Mucosa of gallbladder (tissue), 1 donor: ENCODE measurements around the gene LRRC10B. TPM values are rescaled to one million over a fixed set of nuclear protein-coding genes. Genes with fewer than 3 reads are reported as not detected.

Experiments
- DNase-seq: peaks from one replicate; pipeline ENCODE4 v3.0.0-alpha.2; 2020; ENCODE audit warnings: low spot score
- total RNA-seq: library from RNA; stranded (reverse); gene quantifications from one replicate; pipeline ENCODE4 v1.2.1, GENCODE V29; 2021
- donor health status: DM: no; HTN: no; CAD: no.

Gene LRRC10B
- total RNA-seq, 1 donor from 2014 or later = 0.46 TPM

DNA sequence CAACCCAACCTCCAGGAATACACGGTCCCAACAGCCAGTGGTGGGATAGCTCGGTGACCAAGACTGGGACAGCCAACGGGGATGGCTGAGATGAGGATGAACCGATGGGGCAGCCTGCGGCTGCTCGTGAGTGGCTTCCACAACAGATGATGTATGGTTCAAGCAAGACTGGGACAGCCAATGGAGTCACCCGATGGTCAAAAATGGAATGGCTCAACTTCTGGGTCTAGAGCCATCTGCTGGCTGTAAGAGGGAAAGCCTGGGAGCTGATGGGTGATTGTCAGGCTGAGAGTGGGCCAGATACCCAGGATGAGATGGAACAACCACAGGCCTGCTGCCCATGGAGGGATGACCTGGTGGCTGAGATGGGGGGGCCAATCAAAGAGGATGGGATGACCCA is 36.8 kb downstream of the LRRC10B start:
- no peak for DNase-seq

DNA sequence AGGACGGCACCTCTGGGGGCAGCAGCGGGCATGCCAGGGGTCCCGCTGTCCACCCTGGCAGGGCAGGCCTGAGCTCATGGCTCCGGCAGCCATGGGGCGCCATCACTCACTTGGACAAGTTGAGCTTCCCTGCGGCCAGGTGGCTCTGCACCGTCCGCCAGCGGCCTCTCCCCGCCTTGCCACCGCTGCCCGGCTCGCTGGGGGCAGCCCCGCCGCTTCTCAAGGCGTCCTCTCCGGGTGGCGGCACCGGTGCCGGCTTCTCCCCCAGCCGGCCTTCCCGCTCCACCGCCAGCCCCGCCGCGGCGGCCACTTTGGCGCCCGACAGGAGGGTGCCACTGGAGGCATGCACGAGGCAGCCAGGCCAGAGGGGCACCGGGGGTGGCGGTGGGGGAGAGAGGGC is 37.4 kb downstream of the LRRC10B start:
- no peak for DNase-seq

DNA sequence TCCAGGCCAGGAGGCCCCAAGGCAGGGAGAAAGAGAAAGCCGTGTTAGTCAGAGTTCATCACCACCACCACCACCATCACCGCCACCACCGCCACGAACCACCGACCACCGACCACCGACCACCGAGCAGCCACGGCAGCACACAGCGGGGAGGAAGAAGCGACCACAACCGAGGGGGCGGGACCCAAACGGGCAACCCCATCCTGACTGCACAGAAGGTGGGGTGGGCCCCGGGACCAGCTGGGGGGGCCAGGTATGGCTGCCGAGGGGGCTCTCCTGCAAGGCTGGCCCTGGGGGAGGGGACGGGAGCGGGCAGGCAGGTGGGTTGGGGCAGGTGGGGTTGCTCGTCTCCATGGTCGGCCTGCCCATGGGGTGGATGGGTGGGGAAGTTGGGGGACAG is 38.1 kb downstream of the LRRC10B start:
- DNase-seq = no peak

DNA sequence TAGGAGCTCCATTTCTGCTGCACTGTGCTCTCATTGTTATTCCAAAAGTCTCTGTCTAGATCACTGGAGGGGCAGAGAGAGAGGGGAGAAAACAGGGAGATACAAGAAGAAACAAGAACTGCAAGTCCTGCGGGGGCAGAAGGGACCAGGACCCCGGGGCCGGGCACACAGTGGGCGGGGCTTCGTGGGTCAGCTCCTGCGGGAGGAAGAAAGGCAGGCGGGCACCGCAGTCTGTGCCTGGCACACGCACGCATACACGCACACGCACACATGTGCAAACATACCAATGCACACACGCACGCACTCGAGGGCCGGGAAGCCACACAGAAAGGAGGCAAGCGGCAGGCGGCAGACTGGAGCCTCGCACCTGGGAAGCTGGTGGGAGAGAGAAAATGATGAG is 38.7 kb downstream of the LRRC10B start:
- DNase-seq = no peak

DNA sequence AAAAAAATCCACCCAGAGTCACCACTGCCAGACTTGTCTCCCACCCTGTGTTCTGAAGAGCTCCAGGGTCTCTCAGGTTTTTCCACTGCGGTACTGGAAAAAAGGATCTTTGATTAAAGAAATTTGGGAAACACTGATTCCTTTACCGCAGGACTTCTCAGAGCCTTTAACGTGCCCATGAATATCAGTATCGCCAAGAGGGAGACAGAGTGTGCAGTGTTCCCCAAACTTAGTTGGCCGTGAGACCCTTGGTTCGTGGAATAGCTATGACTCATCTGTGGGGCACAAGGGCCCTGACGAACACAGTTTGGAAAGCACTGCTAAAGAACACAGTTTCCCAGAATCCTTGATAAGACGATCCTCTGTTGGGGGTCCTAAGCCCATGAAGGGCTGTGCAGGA is 40.6 kb downstream of the LRRC10B start:
- DNase-seq = no peak

DNA sequence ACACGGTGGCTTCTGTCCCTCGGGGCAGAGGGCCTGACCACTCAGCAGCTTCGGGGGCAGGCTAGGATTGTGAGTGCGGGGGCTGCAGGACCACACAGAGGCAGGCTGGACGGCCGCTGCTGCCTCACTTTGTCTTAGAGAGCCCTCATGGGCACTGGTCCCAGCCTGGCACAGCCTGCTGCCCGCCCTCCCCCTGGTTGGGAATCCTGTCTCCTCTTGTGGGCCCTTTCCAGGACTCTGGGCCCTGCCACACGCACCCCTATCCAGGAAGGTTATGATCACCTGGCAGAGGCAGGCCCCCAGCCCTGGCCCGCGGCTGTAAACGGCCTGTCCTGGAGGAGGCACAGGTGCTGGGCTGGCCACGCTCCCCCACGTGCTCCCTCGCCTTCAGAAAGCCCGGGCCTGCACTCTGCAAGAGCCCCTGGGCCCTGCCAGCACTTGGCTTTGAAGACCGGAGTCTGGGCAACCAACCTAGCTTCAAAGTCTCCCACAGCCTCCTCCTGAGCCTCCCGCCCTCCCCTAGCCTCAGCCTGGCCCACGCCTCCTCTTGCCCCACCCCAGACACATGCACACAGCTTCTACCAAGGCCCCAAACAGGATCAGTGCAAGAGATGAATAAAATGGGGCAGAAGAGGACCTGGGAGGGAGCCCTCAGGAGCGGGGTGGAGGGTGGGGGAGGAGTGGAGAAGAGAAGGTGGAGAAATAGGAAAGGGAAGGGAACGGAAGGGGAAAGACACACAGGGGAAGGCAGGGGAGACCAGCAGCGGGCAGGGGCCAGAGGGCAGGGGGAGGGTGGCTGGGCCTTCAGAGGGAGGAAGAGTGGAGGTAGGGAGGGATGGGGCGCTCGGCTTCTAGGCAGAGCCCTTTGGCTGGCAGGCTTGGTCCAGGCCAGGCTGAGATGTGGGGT is 41.4 kb downstream of the LRRC10B start:
- no peak for DNase-seq

DNA sequence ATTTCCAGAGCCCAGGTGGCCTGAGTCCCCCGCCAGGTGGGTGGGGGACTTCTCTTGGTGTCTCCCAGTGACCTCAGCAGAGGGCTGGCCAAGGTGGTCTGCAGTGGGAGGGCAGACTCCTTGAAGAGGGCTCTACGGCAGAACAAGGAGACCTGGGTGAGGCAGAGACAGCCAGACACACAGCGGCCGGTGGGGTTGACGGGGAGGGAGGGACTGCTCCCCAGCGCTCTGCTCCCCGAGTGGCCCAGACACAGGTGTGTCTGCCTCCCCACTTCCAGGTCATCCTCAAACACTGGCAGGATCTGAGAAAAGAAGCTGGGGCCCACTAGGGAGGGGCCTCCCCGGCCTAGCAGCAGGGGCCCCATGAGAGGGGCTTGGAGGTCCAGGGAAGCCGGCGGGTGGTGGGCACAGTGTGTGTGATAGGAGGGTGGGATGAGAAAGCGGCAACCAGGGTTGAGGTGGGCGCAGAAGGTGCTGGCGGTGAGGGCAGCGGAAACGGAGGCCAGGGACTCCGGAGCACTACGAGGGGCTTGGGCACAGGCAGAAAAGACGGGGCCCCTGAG is 42.2 kb downstream of the LRRC10B start:
- no peak for DNase-seq

DNA sequence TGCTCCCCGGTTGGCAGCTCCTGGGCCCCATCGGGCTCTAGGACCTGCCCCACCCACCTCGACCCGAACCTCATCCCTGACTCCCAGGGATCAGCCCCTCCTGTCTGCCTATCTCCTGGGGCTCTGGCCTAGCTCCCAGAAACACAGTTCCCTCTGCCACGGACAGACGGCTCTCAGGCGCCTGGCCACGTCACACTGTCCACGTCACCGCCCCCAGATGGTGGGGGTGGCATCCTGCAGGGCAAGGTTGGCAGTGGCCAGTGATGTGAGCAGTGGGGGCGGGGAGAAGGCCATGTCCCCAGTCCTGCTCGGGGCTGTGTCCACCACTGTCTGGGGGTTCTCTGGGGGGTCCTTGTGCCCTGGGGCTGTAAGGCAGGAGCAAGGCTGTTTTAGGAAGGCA is 43.1 kb downstream of the LRRC10B start:
- no peak for DNase-seq

DNA sequence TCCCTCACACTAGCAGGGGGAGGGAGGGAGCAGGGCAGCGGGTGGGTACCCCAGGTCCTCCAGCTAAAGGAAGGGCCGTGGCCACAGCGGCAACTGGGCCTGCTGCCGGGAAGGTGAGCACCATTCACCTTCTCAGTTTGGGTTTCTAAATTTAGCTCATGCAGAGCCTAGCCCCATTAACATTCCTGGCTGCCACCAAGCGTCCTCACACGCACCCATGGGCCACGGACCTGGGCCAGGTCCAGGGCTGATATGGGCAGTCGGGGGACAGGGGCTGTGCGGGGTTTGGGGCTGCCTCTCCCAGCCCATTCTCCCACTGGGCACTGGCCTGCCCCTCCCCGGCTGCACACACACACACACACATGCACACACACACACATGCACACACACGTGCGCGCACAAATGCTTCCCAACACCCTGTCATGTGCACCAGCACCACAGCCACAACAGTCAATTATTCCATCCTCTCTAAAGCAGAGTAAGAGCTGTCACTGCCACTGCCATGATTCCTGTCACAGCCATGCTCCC is 43.6 kb downstream of the LRRC10B start:
- no peak for DNase-seq

DNA sequence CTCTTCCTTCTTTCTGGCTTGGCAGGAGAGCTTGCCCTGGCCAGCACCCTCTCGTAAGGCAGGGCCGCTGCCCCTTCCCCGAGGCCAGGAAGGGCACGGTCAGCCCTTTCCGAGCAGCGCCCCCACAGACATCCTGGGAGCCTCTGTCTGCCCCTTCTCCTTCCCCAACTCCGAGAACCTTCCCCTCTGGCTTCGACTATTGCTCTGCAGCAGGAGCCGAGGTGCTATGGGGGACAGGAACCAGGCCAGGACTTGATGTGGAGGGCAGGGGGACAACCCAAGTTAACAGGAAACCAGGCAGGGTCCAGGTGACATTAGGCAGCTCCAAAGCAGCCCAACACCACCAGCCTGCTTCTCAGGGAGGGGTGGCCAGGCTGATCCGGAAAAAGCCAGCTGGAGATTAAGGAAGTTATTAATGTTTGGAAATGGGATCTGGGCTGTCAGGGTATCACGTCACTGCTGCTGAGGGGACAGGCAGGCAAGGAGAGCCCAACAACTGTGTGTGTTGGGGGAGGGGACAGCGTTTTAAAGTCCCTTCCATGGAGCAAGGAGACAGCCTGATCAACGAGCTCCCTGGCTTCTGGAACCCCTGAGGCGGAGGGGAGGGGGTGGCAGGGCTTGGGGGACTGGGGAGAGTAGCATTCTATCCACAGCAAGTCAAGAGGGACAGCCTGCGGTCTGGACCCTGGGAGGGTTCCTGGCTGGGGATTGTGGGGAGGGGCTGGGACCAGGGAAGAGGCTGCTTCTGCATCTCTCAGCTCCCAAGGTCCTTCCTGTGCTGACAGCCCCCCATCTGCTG is 45.0 kb downstream of the LRRC10B start:
- DNase-seq = no peak

DNA sequence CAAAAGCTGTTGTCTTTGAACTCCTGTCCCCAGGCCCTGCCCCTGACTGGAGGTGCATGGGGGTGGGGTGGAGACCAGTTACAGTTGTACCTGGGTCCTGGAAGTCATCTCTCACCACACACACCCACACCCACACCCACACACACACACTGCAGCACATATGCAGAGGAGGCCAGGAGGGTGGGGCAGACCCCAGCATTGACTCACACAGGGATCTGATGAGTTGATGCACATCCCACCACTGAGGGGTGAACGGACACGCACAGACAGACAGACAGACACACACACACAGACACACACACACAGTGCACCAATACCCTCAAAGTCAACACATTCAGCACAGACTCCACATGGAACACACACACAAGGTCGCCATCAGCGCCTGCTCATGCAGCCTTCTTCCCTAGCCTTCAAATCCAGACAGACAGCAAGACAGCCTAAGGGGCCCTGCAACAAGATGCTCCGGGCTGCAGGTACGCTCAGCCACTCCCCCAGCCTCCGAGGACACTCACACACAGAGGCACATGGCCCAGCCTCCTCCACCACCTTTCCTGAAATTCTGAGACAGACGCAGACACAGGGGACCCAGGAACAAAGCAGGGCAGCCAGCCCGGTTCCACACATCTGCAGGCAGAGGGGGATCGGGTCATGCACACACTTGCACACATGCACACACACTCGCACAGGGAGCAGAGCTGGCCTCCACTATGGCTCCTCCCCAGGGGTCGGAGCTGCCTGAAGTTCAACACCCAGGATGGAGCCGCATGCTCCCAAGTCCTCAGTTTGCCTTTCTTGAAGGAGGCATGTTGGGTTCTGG is 45.8 kb downstream of the LRRC10B start:
- no peak for DNase-seq

DNA sequence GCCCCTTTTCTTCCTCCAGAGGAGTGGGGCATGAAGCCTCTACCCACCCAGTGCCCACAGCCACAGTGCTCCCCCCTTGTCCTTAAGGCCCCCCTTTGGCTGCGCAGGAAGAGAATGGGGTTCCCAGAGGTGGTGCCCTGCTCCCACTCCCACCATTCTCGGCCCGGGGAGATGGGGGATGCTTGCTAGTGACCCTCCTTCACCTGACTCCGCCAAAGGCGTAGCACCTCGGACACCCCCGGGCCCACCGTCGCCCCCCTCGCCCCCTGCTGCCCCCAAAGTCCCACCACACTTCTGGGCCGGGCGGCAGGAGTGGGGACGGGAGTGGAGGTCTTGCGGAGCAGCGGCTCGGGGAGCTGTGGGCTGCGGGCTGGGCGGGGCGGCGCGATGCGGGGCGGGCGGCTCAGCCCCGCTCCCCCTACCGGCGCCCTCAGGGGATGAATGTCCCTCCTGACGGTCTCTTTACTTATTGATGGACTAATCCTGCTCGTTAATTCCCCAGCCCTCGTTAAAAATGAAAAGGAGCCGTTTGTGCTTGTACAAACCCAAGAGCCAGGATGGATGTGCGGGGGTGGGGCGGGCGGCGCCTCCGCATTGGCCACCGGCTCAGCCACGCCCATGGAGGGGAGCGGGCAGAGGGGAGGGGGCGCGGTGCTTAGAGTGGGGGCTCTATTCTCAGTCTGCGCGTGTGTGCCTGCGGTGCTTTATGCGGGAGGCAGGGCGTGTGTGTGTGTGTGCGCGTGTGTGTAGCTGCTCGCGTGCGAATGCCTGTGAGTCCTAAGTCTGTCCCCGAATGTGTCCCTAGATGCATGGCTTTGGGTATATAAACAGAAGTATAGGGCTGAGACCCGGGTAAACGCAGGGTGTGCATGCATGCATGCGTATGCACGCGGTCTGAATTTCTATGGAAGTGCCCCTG is 46.8 kb downstream of the LRRC10B start:
- no peak for DNase-seq

DNA sequence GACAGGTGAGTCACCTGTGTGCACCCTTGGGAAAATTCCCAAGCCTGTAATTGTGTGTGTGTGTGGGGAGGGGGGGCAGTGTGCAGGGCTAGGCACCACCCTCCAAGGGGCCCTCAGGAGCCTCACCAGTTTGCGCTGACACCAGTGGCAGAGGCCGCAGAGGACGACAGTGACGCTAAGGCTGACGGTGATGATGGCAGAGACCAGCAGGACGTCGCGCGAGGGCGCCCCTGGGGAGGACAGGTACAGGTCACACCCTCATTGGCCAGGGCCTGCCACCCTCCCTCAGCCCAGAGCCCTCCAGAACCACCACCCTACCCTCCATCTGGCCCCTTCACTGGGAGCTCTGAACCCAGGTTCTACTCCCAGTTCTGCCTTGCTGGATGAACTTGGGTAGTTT is 47.4 kb downstream of the LRRC10B start:
- no peak for DNase-seq

DNA sequence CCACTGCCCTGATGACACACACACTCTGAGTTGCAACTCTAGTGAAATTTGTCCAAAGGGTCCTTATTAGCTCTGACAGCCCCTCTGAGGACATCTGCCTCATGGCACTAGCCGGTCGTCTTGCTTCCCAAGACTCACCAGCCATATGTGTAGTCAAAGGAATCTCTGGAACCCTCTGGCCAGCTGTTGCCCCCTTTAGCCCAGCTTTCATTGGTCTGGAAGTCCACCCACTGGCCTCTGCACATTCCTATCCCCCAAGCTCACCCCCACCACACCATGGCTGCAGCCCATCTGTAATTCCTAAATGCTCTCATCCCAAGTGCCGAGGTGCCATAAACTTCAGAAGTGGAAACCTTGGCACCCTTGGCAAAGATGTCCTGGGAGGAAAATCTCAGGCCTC is 48.1 kb downstream of the LRRC10B start:
- no peak for DNase-seq

Other genes with a start within 250 kb of the LRRC10B start
- gene VWCE, start 213.4 kb upstream of the LRRC10B start, total RNA-seq = 0.81 TPM
- 160 TPM for gene DDB1, start 175.6 kb upstream of the LRRC10B start, total RNA-seq
- gene TKFC, start 175.5 kb upstream of the LRRC10B start, total RNA-seq = 67.8 TPM
- gene CYB561A3, start 146.9 kb upstream of the LRRC10B start, total RNA-seq = 44.8 TPM
- 38.4 TPM for gene TMEM138, start 146.4 kb upstream of the LRRC10B start, total RNA-seq
- 10.0 TPM for gene TMEM216, start 116.2 kb upstream of the LRRC10B start, total RNA-seq
- 77.1 TPM for gene CPSF7, start 78.8 kb upstream of the LRRC10B start, total RNA-seq
- 39.8 TPM for gene SDHAF2, start 78.6 kb upstream of the LRRC10B start, total RNA-seq
- gene SYT7, start 72.3 kb downstream of the LRRC10B start, total RNA-seq = 1.5 TPM
- gene DAGLA, start 171.6 kb downstream of the LRRC10B start, total RNA-seq = 10.6 TPM
- 320 TPM for gene MYRF, start 243.9 kb downstream of the LRRC10B start, total RNA-seq